CD8-positive, alpha-beta memory T cell (primary cell): Measurements from ENCODE around the gene LCN1. TPM values are rescaled to one million over a fixed set of nuclear protein-coding genes. Genes with fewer than 3 reads are reported as not detected.
A peak's percentile ranks its signal among the peaks of the same experiment; 100 is the strongest.

Experiments
- CTCF ChIA-PET: fragments of 350-600 bp; sonication (Branson Sonifier 250); formaldehyde crosslinking; loops from one replicate; lab custom pipeline; 2021; ENCODE audit warnings: antibody characterized with exemption; lab: Charles Lee
- POLR2A ChIA-PET: fragments of 350-600 bp; sonication (Branson Sonifier 250); formaldehyde crosslinking; loops from one replicate; lab custom pipeline; 2021; ENCODE audit warnings: antibody characterized with exemption; lab: Charles Lee
- DNase-seq, 5 donors: peaks; one replicate each; pipeline versions ENCODE4 v3.0.0 to v3.0.0-alpha.2; 2020 to 2022; ENCODE audit warnings: mixed read lengths in 1 of 5
- H3K27ac ChIP-seq: one replicate; pipeline ENCODE4 v1.7.0; 2013; ENCODE audit warnings: low read depth, mild to moderate bottlenecking, low read length, moderate library complexity
- H3K27me3 ChIP-seq: 2 replicates; pipeline ENCODE4 v1.7.0; 2013; ENCODE audit warnings: low read length, mild to moderate bottlenecking; ENCODE audit not compliant: insufficient read depth, poor library complexity, severe bottlenecking
- H3K36me3 ChIP-seq: 2 replicates; pipeline ENCODE4 v1.7.0; 2013; ENCODE audit warnings: mild to moderate bottlenecking, low read length, moderate library complexity; ENCODE audit not compliant: insufficient read depth
- H3K4me1 ChIP-seq: 2 replicates; pipeline ENCODE4 v1.7.0; 2013; ENCODE audit warnings: mild to moderate bottlenecking, low read length, moderate library complexity; ENCODE audit not compliant: insufficient read depth
- H3K4me3 ChIP-seq: 2 replicates; pipeline ENCODE4 v1.7.0; 2013; ENCODE audit warnings: mild to moderate bottlenecking, low read length
- H3K9me3 ChIP-seq: 2 replicates; pipeline ENCODE4 v1.7.0; 2013; ENCODE audit warnings: mild to moderate bottlenecking, low read length
- H3K27ac Mint-ChIP-seq, 8 donors: one replicate each; pipeline ENCODE4 v1.8.0; 2020 to 2021; ENCODE audit warnings: mixed read lengths in 8 of 8, mild to moderate bottlenecking in 6 of 8, inconsistent platforms in 3 of 8, moderate library complexity in 3 of 8
- H3K27me3 Mint-ChIP-seq, 2 donors: one replicate each; pipeline ENCODE4 v1.8.0; 2020 to 2021; ENCODE audit warnings: mixed read lengths in 2 of 2, mild to moderate bottlenecking in 1 of 2, moderate library complexity in 1 of 2
- H3K36me3 Mint-ChIP-seq, 3 donors: one replicate each; pipeline ENCODE4 v1.8.0; 2020 to 2021; ENCODE audit warnings: mixed read lengths in 3 of 3, inconsistent platforms in 1 of 3, mild to moderate bottlenecking in 1 of 3
- H3K4me1 Mint-ChIP-seq, 3 donors: one replicate each; pipeline ENCODE4 v1.8.0; 2020 to 2021; ENCODE audit warnings: mixed read lengths in 3 of 3, inconsistent platforms in 1 of 3, mild to moderate bottlenecking in 1 of 3
- H3K4me3 Mint-ChIP-seq, 7 donors: one replicate each; pipeline ENCODE4 v1.8.0; 2020 to 2021; ENCODE audit warnings: mixed read lengths in 7 of 7, mild to moderate bottlenecking in 6 of 7, moderate library complexity in 4 of 7, inconsistent platforms in 2 of 7
- H3K9me3 Mint-ChIP-seq, 5 donors: one replicate each; pipeline ENCODE4 v1.8.0; 2020 to 2022; ENCODE audit warnings: mixed read lengths in 5 of 5, mild to moderate bottlenecking in 3 of 5, moderate library complexity in 2 of 5, inconsistent platforms in 1 of 5
- polyA plus RNA-seq: library from polyadenylated mRNA; unstranded; fragments of 300-500 nt; fragmentation: Illumina TruSeq; gene quantifications from one replicate; pipeline ENCODE4 v1.2.3, GENCODE V29; 2021
- total RNA-seq, 2 experiments: library from RNA; stranded (reverse); gene quantifications; one replicate each; pipeline ENCODE4 v1.2.3, GENCODE V29; 2021

LCN1 gene
- total and polyA plus RNA-seq, 3 experiments from 2014 or later = not detected

GRCh38 chr9:135505406-135506187 lies 15.6 kb upstream of the LCN1 start:
- ChIA-PET POLR2A (interaction anchor here (0.5 kb wide), 1 partner anchor 95 kb away, joined by 3 read pairs; no protein-coding TSS in a partner anchor), CTCF (interaction anchor here (0.8 to 1.8 kb wide), 5 partner anchors 9 to 1050 kb away, joined by 3 to 7 read pairs (median 4); no protein-coding TSS in a partner anchor)
- DNase-seq = peak in 1 of 5 donors; percentile 33
- no peaks in the 10 kb centered on the region for H3K27me3 Mint-ChIP-seq
- Histone ChIP-seq H3K36me3 (peaks cover 18% of the 10 kb centered on the region), H3K27me3 (no peaks in the 10 kb centered on the region), H3K9me3 (no peaks in the 10 kb centered on the region), H3K27ac (no peak overlapping the region), H3K4me3 (no peak overlapping the region), H3K4me1 (peaks cover 21% of the 10 kb centered on the region)
- peaks cover 17 to 26% (median 25%) of the 10 kb centered on the region in 3 donors for H3K4me1 Mint-ChIP-seq
- peaks cover 6 to 14% (median 8%) of the 10 kb centered on the region in 5 donors for H3K9me3 Mint-ChIP-seq
- no peak overlapping the region for H3K4me3 Mint-ChIP-seq
- peaks cover 5 to 35% (median 7%) of the 10 kb centered on the region in 3 donors for H3K36me3 Mint-ChIP-seq
- H3K27ac Mint-ChIP-seq = peak overlapping the region in 1 of 8 donors; percentile 29

DNA sequence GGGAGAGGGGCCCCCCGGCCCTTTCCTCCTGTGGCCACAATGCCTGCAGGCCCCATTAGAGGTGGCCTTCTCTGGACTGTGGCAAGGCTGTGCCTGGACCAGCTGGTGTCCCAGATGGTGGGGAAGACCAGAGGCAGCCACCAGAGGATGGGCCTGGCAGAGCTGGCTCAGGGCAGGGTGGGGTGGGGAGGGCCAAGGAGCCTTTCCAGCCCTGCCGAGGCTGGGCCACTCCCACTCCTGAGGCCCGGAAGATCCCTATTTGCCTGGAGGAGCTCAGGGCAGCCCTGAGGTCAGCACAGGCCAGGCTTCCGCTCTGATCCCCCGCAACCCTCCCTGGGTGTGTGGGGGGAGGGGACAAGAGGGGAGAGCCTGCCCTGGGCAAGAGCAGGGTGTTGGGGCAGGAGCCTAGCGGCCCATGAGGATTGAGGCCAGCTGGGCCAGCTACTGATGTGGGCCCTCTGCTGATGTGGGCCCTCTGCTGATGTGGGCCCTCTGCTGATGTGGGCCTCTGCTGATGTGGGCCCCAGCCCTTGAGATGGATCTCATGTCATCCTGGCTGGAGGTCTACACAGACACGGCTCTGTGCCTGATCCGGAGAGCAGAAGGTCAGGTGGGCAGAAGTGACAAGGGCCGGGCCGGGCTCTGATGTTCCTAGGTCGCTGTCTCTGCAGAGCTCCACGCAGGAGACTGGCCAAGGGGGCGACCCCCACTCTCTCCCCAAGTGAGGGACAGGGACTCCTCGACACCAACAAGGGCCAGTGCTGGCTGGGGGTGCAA lies 14.7 kb upstream of the LCN1 start:
- H3K27me3 Mint-ChIP-seq = no peaks in the 10 kb centered on the region
- ChIA-PET CTCF (no interaction called here), POLR2A (interaction anchor here (0.5 kb wide), 1 partner anchor 96 kb away, joined by 3 read pairs; no protein-coding TSS in a partner anchor)
- H3K9me3 Mint-ChIP-seq = peaks cover 6 to 14% (median 8%) of the 10 kb centered on the region in 5 donors
- no peak overlapping the region for H3K4me3 Mint-ChIP-seq
- peaks cover 18% of the 10 kb centered on the region for H3K36me3 ChIP-seq
- no peak overlapping the region for H3K27ac ChIP-seq
- DNase-seq = no peak
- H3K4me1 ChIP-seq = peaks cover 17% of the 10 kb centered on the region
- H3K36me3 Mint-ChIP-seq = peaks cover 5 to 35% (median 7%) of the 10 kb centered on the region in 3 donors
- H3K27ac Mint-ChIP-seq = peak overlapping the region in 1 of 8 donors; percentile 57
- no peaks in the 10 kb centered on the region for H3K27me3 ChIP-seq
- H3K9me3 ChIP-seq = no peaks in the 10 kb centered on the region
- peaks cover 16 to 23% (median 22%) of the 10 kb centered on the region in 3 donors for H3K4me1 Mint-ChIP-seq
- no peak overlapping the region for H3K4me3 ChIP-seq

GRCh38 chr9:135507104-135508035 lies 13.9 kb upstream of the LCN1 start:
- Mint-ChIP-seq H3K27me3 (no peaks in the 10 kb centered on the region), H3K27ac (peak overlapping the region in 1 of 8 donors; percentile 57), H3K36me3 (peaks cover 5 to 29% (median 7%) of the 10 kb centered on the region in 3 donors), H3K9me3 (peaks cover 6 to 14% (median 8%) of the 10 kb centered on the region in 5 donors), H3K4me1 (peaks cover 9 to 15% (median 14%) of the 10 kb centered on the region in 3 donors), H3K4me3 (no peak overlapping the region)
- ChIA-PET POLR2A (no interaction called here), CTCF (no interaction called here)
- H3K9me3 ChIP-seq = no peaks in the 10 kb centered on the region
- DNase-seq = peak in 1 of 5 donors; percentile 30
- H3K36me3 ChIP-seq = peaks cover 18% of the 10 kb centered on the region
- H3K27me3 ChIP-seq = no peaks in the 10 kb centered on the region
- H3K4me1 ChIP-seq = peaks cover 9% of the 10 kb centered on the region
- H3K27ac ChIP-seq = no peak overlapping the region
- H3K4me3 ChIP-seq = no peak overlapping the region

DNA sequence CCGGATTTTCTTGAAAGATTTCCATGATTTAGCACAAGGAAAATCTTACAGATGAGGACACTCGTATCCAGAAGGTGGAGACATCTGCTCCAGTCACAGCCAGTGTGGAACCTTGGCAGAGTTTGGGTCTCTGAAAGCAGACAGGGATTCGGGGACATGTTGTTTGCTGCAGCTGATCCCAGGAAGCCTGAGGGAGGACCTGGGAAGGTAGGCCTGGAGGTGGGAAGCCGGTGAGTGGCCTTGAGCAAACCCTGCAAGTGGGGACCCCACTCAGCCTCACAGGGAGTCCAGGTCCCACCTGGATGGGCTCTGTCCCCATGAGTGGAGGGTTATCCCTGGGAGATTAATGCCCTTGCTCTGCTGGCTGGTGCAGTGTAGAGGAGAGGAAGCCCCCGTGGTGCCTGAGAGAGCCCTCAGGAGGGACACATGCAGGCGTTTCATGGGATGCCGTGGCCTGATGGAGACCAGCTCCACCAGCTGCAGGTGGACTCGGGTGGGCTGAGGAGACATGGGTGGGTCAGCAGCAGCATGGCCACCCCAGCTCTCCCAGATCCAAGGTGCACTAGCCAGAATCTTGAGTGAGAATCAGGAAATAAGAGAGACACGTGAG lies 12.9 kb upstream of the LCN1 start:
- H3K27me3 Mint-ChIP-seq = no peaks in the 10 kb centered on the region
- peaks cover 5 to 9% (median 5%) of the 10 kb centered on the region in 3 donors for H3K4me1 Mint-ChIP-seq
- CTCF ChIA-PET = no interaction called here
- DNase-seq = no peak
- H3K36me3 Mint-ChIP-seq = peaks cover 4 to 21% (median 7%) of the 10 kb centered on the region in 3 donors
- H3K27me3 ChIP-seq = no peaks in the 10 kb centered on the region
- no peak overlapping the region for H3K27ac ChIP-seq
- POLR2A ChIA-PET = no interaction called here
- H3K36me3 ChIP-seq = peaks cover 10% of the 10 kb centered on the region
- peak overlapping the region in 1 of 7 donors; percentile 37 for H3K4me3 Mint-ChIP-seq
- no peak overlapping the region for H3K27ac Mint-ChIP-seq
- H3K4me1 ChIP-seq = peaks cover 4% of the 10 kb centered on the region
- no peaks in the 10 kb centered on the region for H3K9me3 ChIP-seq
- peaks cover 6 to 14% (median 8%) of the 10 kb centered on the region in 5 donors for H3K9me3 Mint-ChIP-seq
- no peak overlapping the region for H3K4me3 ChIP-seq

DNA sequence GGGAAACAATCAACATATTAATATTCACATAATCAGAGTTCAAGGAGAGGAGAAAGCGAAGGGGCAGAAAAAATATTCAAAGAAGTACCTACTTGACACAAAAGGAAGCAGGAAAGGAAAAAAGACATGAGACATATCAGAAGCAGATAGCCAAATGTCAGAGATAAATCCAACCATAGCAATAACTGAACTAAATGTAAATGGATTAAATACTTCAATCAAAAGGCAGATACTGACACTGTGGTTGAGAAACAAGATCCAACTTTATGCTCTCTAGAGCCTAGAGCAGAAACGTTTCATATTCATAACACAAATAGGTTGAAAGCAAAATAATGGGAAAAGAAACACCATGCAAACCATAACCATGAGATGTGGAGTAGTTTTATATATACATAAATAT lies 11.8 kb upstream of the LCN1 start:
- H3K4me3 ChIP-seq = no peak overlapping the region
- H3K4me1 ChIP-seq = peaks cover under 1% of the 10 kb centered on the region
- H3K4me1 Mint-ChIP-seq = peaks cover 2 to 4% (median 3%) of the 10 kb centered on the region in 3 donors
- H3K9me3 Mint-ChIP-seq = peaks cover 6 to 14% (median 8%) of the 10 kb centered on the region in 5 donors
- H3K9me3 ChIP-seq = no peaks in the 10 kb centered on the region
- no peak for DNase-seq
- no peak overlapping the region for H3K27ac Mint-ChIP-seq
- peaks cover 1% of the 10 kb centered on the region for H3K36me3 ChIP-seq
- ChIA-PET POLR2A (no interaction called here), CTCF (no interaction called here)
- H3K27ac ChIP-seq = no peak overlapping the region
- no peaks in the 10 kb centered on the region for H3K27me3 Mint-ChIP-seq
- peak overlapping the region in 1 of 7 donors; percentile 22 for H3K4me3 Mint-ChIP-seq
- H3K36me3 Mint-ChIP-seq = peaks cover 1 to 9% (median 7%) of the 10 kb centered on the region in 3 donors
- no peaks in the 10 kb centered on the region for H3K27me3 ChIP-seq

GRCh38 chr9:135512241-135512603 lies 9.0 kb upstream of the LCN1 start:
- H3K27ac ChIP-seq = no peak overlapping the region
- POLR2A ChIA-PET = no interaction called here
- Mint-ChIP-seq H3K4me1 (no peaks in the 10 kb centered on the region), H3K4me3 (no peak overlapping the region), H3K27me3 (no peaks in the 10 kb centered on the region), H3K27ac (no peak overlapping the region), H3K9me3 (peaks cover 6 to 14% (median 6%) of the 10 kb centered on the region in 5 donors), H3K36me3 (peaks cover 0 to 7% (median 0%) of the 10 kb centered on the region in 3 donors)
- H3K4me3 ChIP-seq = no peak overlapping the region
- CTCF ChIA-PET = no interaction called here
- no peaks in the 10 kb centered on the region for H3K4me1 ChIP-seq
- no peaks in the 10 kb centered on the region for H3K27me3 ChIP-seq
- H3K36me3 ChIP-seq = no peaks in the 10 kb centered on the region
- no peaks in the 10 kb centered on the region for H3K9me3 ChIP-seq
- DNase-seq = peak in 1 of 5 donors; percentile 10

DNA sequence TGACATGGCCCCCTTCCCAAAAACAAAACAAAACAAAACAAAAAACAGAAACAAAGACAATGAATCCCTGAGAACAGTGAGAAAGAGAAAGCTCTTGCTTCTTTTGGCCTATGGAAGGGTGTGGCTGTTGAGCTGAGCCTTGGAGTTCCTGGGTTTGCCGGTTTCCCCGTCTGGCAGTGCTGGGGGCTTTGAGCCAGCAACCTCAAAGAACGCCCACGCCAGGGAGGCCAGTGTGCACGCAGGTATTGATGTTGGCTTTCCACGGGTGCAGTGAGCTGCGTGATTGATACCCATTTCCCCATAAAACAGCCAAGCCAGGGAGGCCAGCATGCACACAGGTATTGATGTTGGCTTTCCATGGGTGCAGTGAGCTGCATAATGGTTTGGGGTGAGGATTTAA lies 8.3 kb upstream of the LCN1 start:
- no peak overlapping the region for H3K4me3 ChIP-seq
- no peak overlapping the region for H3K4me3 Mint-ChIP-seq
- no peaks in the 10 kb centered on the region for H3K27me3 Mint-ChIP-seq
- no peaks in the 10 kb centered on the region for H3K4me1 Mint-ChIP-seq
- CTCF ChIA-PET = no interaction called here
- H3K9me3 Mint-ChIP-seq = peaks cover 5 to 14% (median 6%) of the 10 kb centered on the region in 5 donors
- DNase-seq = no peak
- no peaks in the 10 kb centered on the region for H3K27me3 ChIP-seq
- H3K9me3 ChIP-seq = no peaks in the 10 kb centered on the region
- POLR2A ChIA-PET = no interaction called here
- H3K27ac Mint-ChIP-seq = no peak overlapping the region
- peaks cover 0 to 7% (median 0%) of the 10 kb centered on the region in 3 donors for H3K36me3 Mint-ChIP-seq
- no peaks in the 10 kb centered on the region for H3K4me1 ChIP-seq
- no peaks in the 10 kb centered on the region for H3K36me3 ChIP-seq
- no peak overlapping the region for H3K27ac ChIP-seq
